Panc1 (cell line): ENCODE measurements around the gene SNX27. TPM values are rescaled to one million over a fixed set of nuclear protein-coding genes. Genes with fewer than 3 reads are reported as not detected.
A peak's percentile ranks its signal among the peaks of the same experiment; 100 is the strongest.

ENCODE experiments used
- ATAC-seq: fragments of 200-7000 bp; cut with Tn5 transposase; 2 replicates; pipeline ENCODE4 v1.9.1; 2020; ENCODE audit warnings: mild to moderate bottlenecking, moderate library complexity
- BruUV-seq: library from RNA; stranded (reverse); fragments of 400-500 nt; replicated peaks from 2 replicates; lab custom pipeline; 2021; lab: Mats Ljungman, UMichigan
- CTCF ChIA-PET: fragments of 300-600 bp; sonication (Branson Sonifier 250); formaldehyde crosslinking; loops from one replicate; lab custom pipeline; 2022; ENCODE audit warnings: antibody characterized with exemption; lab: Charles Lee
- POLR2A ChIA-PET: fragments of 300-600 bp; sonication (Branson Sonifier 250); formaldehyde crosslinking; loops from one replicate; lab custom pipeline; 2022; ENCODE audit warnings: antibody characterized with exemption; lab: Charles Lee
- DNase-seq: peaks from one replicate; pipeline ENCODE4 v3.0.0-alpha.2; 2010; ENCODE audit warnings: low read depth, low spot score
- H3K27ac ChIP-seq: 2 replicates; pipeline ENCODE4 v1.5.1; 2011; ENCODE audit warnings: mild to moderate bottlenecking, low read length, inconsistent platforms
- H3K27me3 ChIP-seq: fragments of 200-500 bp; sonication (Bioruptor generic); 2 replicates; pipeline ENCODE4 v1.6.0; 2014; ENCODE audit warnings: low read length, inconsistent platforms; ENCODE audit not compliant: control insufficient read depth, insufficient read depth
- H3K36me3 ChIP-seq: fragments of 200-500 bp; sonication (Bioruptor generic); 2 replicates; pipeline ENCODE4 v1.5.1; 2014; ENCODE audit warnings: inconsistent platforms, mild to moderate bottlenecking, low read length, moderate library complexity; ENCODE audit not compliant: control insufficient read depth, insufficient read depth
- H3K4me1 ChIP-seq: 2 replicates; pipeline ENCODE4 v1.5.1; 2011; ENCODE audit warnings: inconsistent platforms, mild to moderate bottlenecking, low read length, moderate library complexity; ENCODE audit not compliant: control insufficient read depth, insufficient read depth
- H3K4me3 ChIP-seq, 2 experiments: 2 replicates each; pipeline ENCODE4 v1.5.1; 2011 to 2012; ENCODE audit warnings: low read depth in 2 of 2, low read length in 2 of 2, mild to moderate bottlenecking in 2 of 2, inconsistent platforms in 1 of 2, moderate library complexity in 1 of 2
- H3K9me3 ChIP-seq: fragments of 200-500 bp; sonication (Bioruptor generic); 2 replicates; pipeline ENCODE4 v1.5.1; 2014; ENCODE audit warnings: low read depth, mild to moderate bottlenecking, inconsistent platforms, low read length, moderate library complexity; ENCODE audit not compliant: control insufficient read depth, insufficient read depth
- CTCF ChIP-seq: fragments of 450-650 bp; IDR thresholded peaks from 2 replicates; pipeline ENCODE4 v1.5.1; 2017; ENCODE audit warnings: mild to moderate bottlenecking
- POLR2AphosphoS5 ChIP-seq: IDR thresholded peaks from 2 replicates; pipeline ENCODE4 v1.6.1; 2012; ENCODE audit warnings: mild to moderate bottlenecking, low read depth, low read length, moderate library complexity
- SIN3A ChIP-seq: IDR thresholded peaks from 2 replicates; pipeline ENCODE4 v1.6.1; 2012; ENCODE audit warnings: low read depth, mild to moderate bottlenecking, low read length, moderate library complexity, borderline replicate concordance; ENCODE audit not compliant: insufficient read depth
- TCF7L2 ChIP-seq: IDR thresholded peaks from 2 replicates; pipeline ENCODE4 v1.6.1; 2011; ENCODE audit warnings: mild to moderate bottlenecking, low read depth, low read length, inconsistent platforms
- in situ Hi-C: cut with HindIII; loops from 2 replicates; pipeline ENCODE4 v1.10.0; 2016; ENCODE audit warnings: low sequenced_read_pairs, low pct_unique_long_range_greater_than_20kb
- intact Hi-C: fragments of 100-400 bp; cut with micrococcal nuclease; formaldehyde crosslinking; loops from one replicate; pipeline ENCODE4 v1.10.0; 2022; ENCODE audit not compliant: unreplicated experiment
- total RNA-seq: library from RNA; stranded (reverse); gene quantifications from one replicate; pipeline ENCODE4 v1.2.1, GENCODE V29; 2021; ENCODE audit not compliant: unreplicated experiment
- TF ChIP-seq, protein P1 (sequence below), 2 experiments: IDR thresholded peaks; 2 replicates each; pipeline ENCODE4 v1.6.1; 2011 to 2012; ENCODE audit warnings: low read depth in 2 of 2, control low read depth in 1 of 2, low read length in 1 of 2, mild to moderate bottlenecking in 1 of 2, moderate library complexity in 1 of 2; ENCODE audit not compliant: insufficient read depth in 1 of 2

The SNX27 gene
- total RNA-seq, 1 experiment from 2014 or later, result 58.4 TPM

DNA sequence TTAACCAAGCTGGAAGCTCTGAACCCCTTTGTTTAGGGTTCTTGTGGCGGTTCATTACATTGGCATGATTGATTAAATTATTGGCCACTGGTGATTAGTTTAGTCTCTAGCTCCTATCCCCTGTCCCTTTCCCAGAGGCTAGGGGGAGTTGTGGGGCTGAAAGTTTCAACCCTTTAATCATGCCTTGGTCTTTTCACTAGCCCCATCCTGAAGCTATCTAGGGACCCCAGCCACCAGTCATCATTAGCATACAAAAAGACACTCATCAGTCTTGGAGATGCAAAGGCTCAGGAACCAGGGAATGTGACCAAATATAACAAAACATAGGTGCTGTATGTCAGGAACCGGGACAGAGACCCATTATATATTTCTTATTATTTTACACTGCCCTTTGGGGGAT is 34.7 kb upstream of the SNX27 start:
- Histone ChIP-seq H3K9me3 (no peaks in the 10 kb centered on the region), H3K36me3 (peaks cover 6% of the 10 kb centered on the region), H3K27ac (no peak overlapping the region), H3K27me3 (no peaks in the 10 kb centered on the region), H3K4me3 (no peak overlapping the region), H3K4me1 (peaks cover 6% of the 10 kb centered on the region; the same call in 1 of the 2 replicates)
- intact Hi-C loops (no loop called here), in situ Hi-C loops (no loop called here)
- TF ChIP-seq POLR2AphosphoS5 (no peak), CTCF (no peak), SIN3A (no peak), TCF7L2 (no peak)
- TF ChIP-seq, protein P1, sequence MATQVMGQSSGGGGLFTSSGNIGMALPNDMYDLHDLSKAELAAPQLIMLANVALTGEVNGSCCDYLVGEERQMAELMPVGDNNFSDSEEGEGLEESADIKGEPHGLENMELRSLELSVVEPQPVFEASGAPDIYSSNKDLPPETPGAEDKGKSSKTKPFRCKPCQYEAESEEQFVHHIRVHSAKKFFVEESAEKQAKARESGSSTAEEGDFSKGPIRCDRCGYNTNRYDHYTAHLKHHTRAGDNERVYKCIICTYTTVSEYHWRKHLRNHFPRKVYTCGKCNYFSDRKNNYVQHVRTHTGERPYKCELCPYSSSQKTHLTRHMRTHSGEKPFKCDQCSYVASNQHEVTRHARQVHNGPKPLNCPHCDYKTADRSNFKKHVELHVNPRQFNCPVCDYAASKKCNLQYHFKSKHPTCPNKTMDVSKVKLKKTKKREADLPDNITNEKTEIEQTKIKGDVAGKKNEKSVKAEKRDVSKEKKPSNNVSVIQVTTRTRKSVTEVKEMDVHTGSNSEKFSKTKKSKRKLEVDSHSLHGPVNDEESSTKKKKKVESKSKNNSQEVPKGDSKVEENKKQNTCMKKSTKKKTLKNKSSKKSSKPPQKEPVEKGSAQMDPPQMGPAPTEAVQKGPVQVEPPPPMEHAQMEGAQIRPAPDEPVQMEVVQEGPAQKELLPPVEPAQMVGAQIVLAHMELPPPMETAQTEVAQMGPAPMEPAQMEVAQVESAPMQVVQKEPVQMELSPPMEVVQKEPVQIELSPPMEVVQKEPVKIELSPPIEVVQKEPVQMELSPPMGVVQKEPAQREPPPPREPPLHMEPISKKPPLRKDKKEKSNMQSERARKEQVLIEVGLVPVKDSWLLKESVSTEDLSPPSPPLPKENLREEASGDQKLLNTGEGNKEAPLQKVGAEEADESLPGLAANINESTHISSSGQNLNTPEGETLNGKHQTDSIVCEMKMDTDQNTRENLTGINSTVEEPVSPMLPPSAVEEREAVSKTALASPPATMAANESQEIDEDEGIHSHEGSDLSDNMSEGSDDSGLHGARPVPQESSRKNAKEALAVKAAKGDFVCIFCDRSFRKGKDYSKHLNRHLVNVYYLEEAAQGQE (IDR thresholded peaks at IDR 0.05; ENCODE audit: insufficient read depth in 1 of 2, low read depth in 2 of 2, low read length in 1 of 2), result no peak
- ChIA-PET POLR2A (no interaction called here), CTCF (no interaction called here)
- ATAC-seq, result no peak
- no peak for DNase-seq
- BruUV-seq, result no TSS peak

- H3K27ac ChIP-seq, result no peak overlapping the region
- no peak for DNase-seq
- in situ Hi-C loops (no loop called here), intact Hi-C loops (no loop called here)
- H3K9me3 ChIP-seq, result no peaks in the 10 kb centered on the region
- peak; percentile 43; the same call in 1 of the 2 replicates for ATAC-seq
- BruUV-seq, result no TSS peak
- H3K27me3 ChIP-seq, result no peaks in the 10 kb centered on the region
- TF ChIP-seq, protein P1 (IDR thresholded peaks at IDR 0.05; ENCODE audit: insufficient read depth in 1 of 2, low read depth in 2 of 2, low read length in 1 of 2), result no peak
- TF ChIP-seq SIN3A (no peak), CTCF (no peak), TCF7L2 (no peak), POLR2AphosphoS5 (no peak)
- H3K4me3 ChIP-seq, result no peak overlapping the region
- CTCF ChIA-PET, result no interaction called here
- peaks cover 8% of the 10 kb centered on the region; the same call in 1 of the 2 replicates for H3K4me1 ChIP-seq
- H3K36me3 ChIP-seq, result peaks cover 8% of the 10 kb centered on the region
- POLR2A ChIA-PET, result no interaction called here
Observed at GRCh38 chr1:151578941-151579340, 32.9 kb upstream of the SNX27 start.
